HepG2 (cell line): Measurements from ENCODE around the gene USF1. TPM values are rescaled to one million over a fixed set of nuclear protein-coding genes. Genes with fewer than 3 reads are reported as not detected.
A peak's percentile ranks its signal among the peaks of the same experiment; 100 is the strongest.
"Not testable (repeated sequence)": the region's sequence is repeated elsewhere in the genome, so short reads cannot be mapped to it uniquely, and the experiment has no call there.

Experiments
- ATAC-seq: fragments of 200-7000 bp; cut with Tn5 transposase; 3 replicates; pipeline ENCODE4 v1.9.1; 2020; ENCODE audit warnings: mild to moderate bottlenecking, moderate library complexity
- BruUV-seq: library from RNA; stranded (reverse); fragments of 400-500 nt; replicated peaks from 2 replicates; lab custom pipeline; 2021; lab: Mats Ljungman, UMichigan
- CTCF ChIA-PET: fragments of 300-600 bp; formaldehyde crosslinking; extraction: SDS; loops from one replicate; lab custom pipeline; 2021; ENCODE audit warnings: low total read pairs, inconsistent platforms, low intra/inter-chr PET ratio; lab: Yijun Ruan, JAX
- POLR2A ChIA-PET: fragments of 350-600 bp; sonication (Branson Sonifier 250); formaldehyde crosslinking; loops from one replicate; lab custom pipeline; 2020; ENCODE audit warnings: antibody characterized with exemption, inconsistent platforms; lab: Yijun Ruan, JAX
- DNase-seq: peaks from one replicate; pipeline ENCODE4 v3.0.0-alpha.2; 2015; ENCODE audit warnings: low spot score
- FAIRE-seq: peaks from 3 replicates; lab custom pipeline; 2011; peaks lifted over from hg19 to GRCh38; lab: Jason Lieb, UNC
- H2AFZ ChIP-seq: one replicate; pipeline ENCODE4 v1.6.1; 2011; ENCODE audit warnings: low read length, inconsistent platforms
- H3K27ac ChIP-seq: fragments of 300-600 bp; 3 replicates; pipeline ENCODE4 v1.8.0; 2011; ENCODE audit warnings: mixed run types, mild to moderate bottlenecking, mixed read lengths, low read length, inconsistent platforms; ENCODE audit not compliant: insufficient read depth; ENCODE audit errors: extremely low read length
- H3K27me3 ChIP-seq, 2 experiments: fragments of 200-600 bp in 1 of 2; 2 replicates in 1 of 2; 3 replicates in 1 of 2; pipeline versions ENCODE4 v1.6.0 to v1.8.0; 2011; ENCODE audit warnings: low read length in 2 of 2, mild to moderate bottlenecking in 2 of 2, moderate library complexity in 2 of 2, inconsistent platforms in 1 of 2; ENCODE audit not compliant: insufficient read depth in 2 of 2, control insufficient read depth in 1 of 2
- H3K36me3 ChIP-seq, 2 experiments: fragments of 200-600 bp in 1 of 2; replicated peaks in 1 of 2; 2 replicates in 1 of 2; 3 replicates in 1 of 2; pipeline versions ENCODE4 v1.5.1 to v1.8.0; 2011; ENCODE audit warnings: low read length in 2 of 2, inconsistent platforms in 1 of 2; ENCODE audit not compliant: insufficient read depth in 2 of 2, control insufficient read depth in 1 of 2
- H3K4me1 ChIP-seq: 2 replicates; pipeline ENCODE4 v1.5.1; 2012; ENCODE audit warnings: low read length, inconsistent platforms; ENCODE audit not compliant: insufficient read depth
- H3K4me2 ChIP-seq: 2 replicates; pipeline ENCODE4 v1.6.0; 2011; ENCODE audit warnings: low read depth, low read length, inconsistent platforms
- H3K4me3 ChIP-seq, 3 experiments: fragments of 200-600 bp in 1 of 3; sonication (generic), shearing (Covaris generic) in 1 of 3; replicated peaks in 1 of 3; 2 replicates each; pipeline ENCODE4 v1.5.1; 2011 to 2016; ENCODE audit warnings: low read length in 3 of 3, inconsistent platforms in 2 of 3, low read depth in 2 of 3, mild to moderate bottlenecking in 2 of 3, control low read depth in 1 of 3, mixed read lengths in 1 of 3; ENCODE audit not compliant: insufficient read depth in 1 of 3
- H3K79me2 ChIP-seq: one replicate; pipeline ENCODE4 v1.6.1; 2011; ENCODE audit warnings: low read length, inconsistent platforms; ENCODE audit not compliant: insufficient read depth
- H3K9ac ChIP-seq: 2 replicates; pipeline ENCODE4 v1.6.0; 2011; ENCODE audit warnings: mild to moderate bottlenecking, low read depth, low read length, inconsistent platforms; ENCODE audit not compliant: insufficient read depth
- H3K9me3 ChIP-seq: 2 replicates; pipeline ENCODE4 v1.5.1; 2012; ENCODE audit warnings: mild to moderate bottlenecking, low read length
- H4K20me1 ChIP-seq: 2 replicates; pipeline ENCODE4 v1.6.0; 2011; ENCODE audit warnings: inconsistent platforms, mild to moderate bottlenecking, low read length, moderate library complexity; ENCODE audit not compliant: insufficient read depth
- CENPX ChIP-seq: sonication (generic); formaldehyde crosslinking; IDR thresholded peaks from 2 replicates; pipeline ENCODE4 v1.9.0; 2021; ENCODE audit warnings: mild to moderate bottlenecking, missing genetic modification reagents, moderate library complexity
- SAP130 ChIP-seq: IDR thresholded peaks from 2 replicates; pipeline ENCODE4 v1.6.1; 2016; ENCODE audit warnings: low read depth
- TEAD3 ChIP-seq: optimal IDR thresholded peaks from 2 replicates; pipeline ENCODE3; 2016; ENCODE audit warnings: borderline replicate concordance
- WGBS: methylation state at CpG from one replicate; pipeline ENCODE4 v1.1.6; 2017; ENCODE audit warnings: low lambda C conversion rate; 5-methylcytosine and 5-hydroxymethylcytosine counted together
- in situ Hi-C: cut with HindIII; loops from 2 replicates; pipeline ENCODE4 v1.10.0; 2017; ENCODE audit warnings: low pct_unique_long_range_greater_than_20kb; ENCODE audit not compliant: extremely low pct_ligation_motif_present
- intact Hi-C: fragments of 100-400 bp; cut with micrococcal nuclease; formaldehyde crosslinking; loops from one replicate; pipeline ENCODE4 v1.10.0; 2022; ENCODE audit not compliant: unreplicated experiment
- polyA plus RNA-seq, 8 experiments: library from polyadenylated mRNA; depleted of rRNA in 3 of 8; stranded (reverse) in 7 of 8; unstranded in 1 of 8; fragments of >200 nt; fragmentation: Illumina TruSeq in 4 of 8; extraction: Trizol in 4 of 8; gene quantifications; 2 replicates each; pipeline versions ENCODE4 v1.2.1 to v1.2.3, GENCODE V29; 2011 to 2016; ENCODE audit warnings: low read depth in 4 of 8, missing spikeins in 1 of 8, mixed read lengths in 1 of 8; ENCODE audit not compliant: insufficient read depth in 1 of 8
- total RNA-seq, 5 experiments: library from RNA; depleted of rRNA; stranded (reverse); fragments of >200 nt; fragmentation: Illumina TruSeq; extraction: Trizol; gene quantifications; 2 replicates each; pipeline ENCODE4 v1.2.3, GENCODE V29; 2016; ENCODE audit warnings: low read depth in 1 of 5

Gene USF1
- total and polyA plus RNA-seq, 2 of the 13 experiments (the other 11 are each of a cell fraction or from before 2014, with no cell fraction given): 26.9 to 39.4 TPM

DNA sequence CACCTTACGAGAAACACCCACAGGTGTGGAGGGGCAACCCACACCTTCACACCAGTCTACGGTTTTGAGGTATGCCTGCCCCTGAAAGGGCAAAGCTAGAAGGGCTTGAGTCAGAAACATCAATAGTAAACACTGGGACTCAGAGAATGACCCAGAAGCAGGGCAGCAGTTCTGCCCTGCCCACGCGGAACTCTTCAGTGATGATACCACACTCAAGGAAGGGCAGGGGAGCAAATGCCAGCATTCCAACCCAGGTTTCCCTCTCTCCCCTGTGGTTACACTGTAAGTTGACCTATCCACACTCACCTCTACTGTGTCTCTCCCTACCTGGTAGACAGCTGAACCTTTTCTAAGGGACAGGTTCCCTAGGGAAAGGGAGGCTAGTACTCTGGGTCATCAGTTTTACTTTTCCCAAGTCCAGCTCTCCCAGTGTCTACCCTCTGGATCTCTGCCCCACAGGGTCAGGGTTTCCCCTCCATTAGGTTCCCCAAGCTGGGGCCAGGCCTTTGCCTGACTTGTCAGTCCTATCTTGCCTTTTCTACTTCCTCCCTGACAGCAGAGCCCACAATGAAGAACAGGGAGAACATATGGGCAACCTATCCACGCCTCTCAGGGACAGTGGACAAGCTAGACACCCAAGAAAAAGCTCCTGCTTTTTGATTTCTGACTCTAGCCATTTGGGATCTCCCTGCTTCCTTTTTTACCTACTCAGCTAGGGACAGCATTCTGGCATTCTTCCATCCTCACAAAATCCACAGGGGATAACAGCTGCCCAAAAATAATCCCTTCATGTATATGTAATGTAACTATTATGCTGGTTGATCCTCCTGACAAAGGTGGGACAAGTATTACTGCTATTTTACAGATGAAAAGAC, 27.8 kb downstream of the USF1 start:
- Histone ChIP-seq H3K9me3 (no peaks in the 10 kb centered on the region), H3K4me1 (peaks cover 68% of the 10 kb centered on the region), H3K27me3 (no peaks in the 10 kb centered on the region; a peak in 1 of 5 replicates), H2AFZ (no peak overlapping the region), H3K27ac (peak overlapping the region; percentile 14), H4K20me1 (0 out of 2 replicates have a peak, but pooled peaks cover 3% of the 10 kb centered on the region), H3K36me3 (no peaks in the 10 kb centered on the region), H3K4me2 (peak overlapping the region; percentile 66), H3K9ac (peak overlapping the region; percentile 47; the same call in 1 of the 2 replicates), H3K79me2 (peaks cover 43% of the 10 kb centered on the region), H3K4me3 (0 out of 6 replicates have a peak overlapping the region, but pooled peaks of 1 of the 3 experiments have one; percentile 10)
- BruUV-seq: no TSS peak
- CTCF ChIA-PET: no interaction called here
- POLR2A ChIA-PET: interaction anchor here (1.5 kb wide), 1 partner anchor 28 kb away, joined by 4 read pairs; the partner anchor contains the start of gene USF1
- intact Hi-C loops (no loop called here), in situ Hi-C loops (no loop called here)
- TF ChIP-seq SAP130 (CRISPR knock-in tag) (peak; percentile 2; the same call in 1 of the 2 replicates), CENPX (CRISPR knock-in tag) (no peak), TEAD3 (peak; percentile 33)
- DNase-seq (no peak), ATAC-seq (no peak), FAIRE-seq (no peak)
- WGBS: 78% methylated on average over 5 of the region's 5 CpGs

DNA sequence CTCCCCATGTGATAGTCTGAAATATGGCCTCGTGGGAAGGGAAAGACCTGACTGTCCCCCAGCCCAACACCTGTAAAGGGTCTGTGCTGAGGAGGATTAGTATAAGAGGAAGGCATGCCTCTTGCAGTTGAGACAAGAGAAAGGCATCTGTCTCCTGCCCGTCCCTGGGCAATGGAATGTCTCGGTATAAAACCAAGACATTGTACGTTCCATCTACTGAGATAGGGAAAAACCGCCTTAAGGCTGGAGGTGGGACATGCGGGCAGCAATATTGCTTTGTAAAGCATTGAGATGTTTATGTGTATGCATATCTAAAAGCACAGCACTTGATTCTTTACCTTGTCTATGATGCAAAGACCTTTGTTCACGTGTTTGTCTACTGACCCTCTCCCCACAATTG, 28.6 kb downstream of the USF1 start:
- FAIRE-seq, intact Hi-C loops, in situ Hi-C loops, DNase-seq, H4K20me1 ChIP-seq, POLR2A ChIA-PET, H3K9me3 ChIP-seq, H3K4me2 ChIP-seq, H3K36me3 ChIP-seq, CTCF ChIA-PET, ATAC-seq, BruUV-seq, H3K9ac ChIP-seq, H3K27ac ChIP-seq, H3K4me3 ChIP-seq, H2AFZ ChIP-seq, H3K27me3 ChIP-seq: not testable (repeated sequence)
- Histone ChIP-seq H3K79me2 (peaks cover 50% of the 10 kb centered on the region), H3K4me1 (peaks cover 72% of the 10 kb centered on the region)
- WGBS: 85% methylated on average over 6 of the region's 7 CpGs
